Stimulated activated CD8-positive, alpha-beta memory T cell treated with anti-CD3 and anti-CD28 coated beads, Interleukin-4, amount 100 ng/mL, for 1 hour (primary cell): ENCODE data around the gene ADCY5.

Experiments
- DNase-seq, 2 donors: peaks; one replicate each; pipeline ENCODE4 v3.0.0-alpha.2; 2020; ENCODE audit warnings: low read depth in 2 of 2, low spot score in 1 of 2

The ADCY5 gene

GRCh38 chr3:123327956-123328850, 120.7 kb downstream of the ADCY5 start:
- no peak for DNase-seq

DNA sequence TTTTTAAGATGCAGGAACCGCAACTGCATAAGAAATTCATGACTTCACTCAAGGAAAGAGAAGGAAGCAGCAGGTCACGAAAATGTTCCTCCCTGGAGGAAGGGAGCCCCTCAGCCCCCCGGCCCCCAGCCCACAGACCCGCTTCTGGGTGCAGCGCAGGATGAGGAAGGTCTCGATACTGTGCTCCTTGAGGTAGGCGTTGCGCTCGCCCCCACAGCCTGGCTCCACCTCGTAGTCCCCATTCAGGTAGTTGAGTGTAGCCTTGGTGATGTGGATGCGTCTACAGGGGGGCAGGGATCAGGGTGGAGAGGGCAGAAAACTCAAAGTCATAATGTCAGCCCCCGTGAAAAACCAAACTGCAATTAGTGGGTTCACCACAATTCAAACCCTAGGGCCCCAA, 121.4 kb downstream of the ADCY5 start:
- no peak for DNase-seq

- DNase-seq = no peak
Measured at GRCh38 chr3:123326531-123326930, 122.4 kb downstream of the ADCY5 start.

DNA sequence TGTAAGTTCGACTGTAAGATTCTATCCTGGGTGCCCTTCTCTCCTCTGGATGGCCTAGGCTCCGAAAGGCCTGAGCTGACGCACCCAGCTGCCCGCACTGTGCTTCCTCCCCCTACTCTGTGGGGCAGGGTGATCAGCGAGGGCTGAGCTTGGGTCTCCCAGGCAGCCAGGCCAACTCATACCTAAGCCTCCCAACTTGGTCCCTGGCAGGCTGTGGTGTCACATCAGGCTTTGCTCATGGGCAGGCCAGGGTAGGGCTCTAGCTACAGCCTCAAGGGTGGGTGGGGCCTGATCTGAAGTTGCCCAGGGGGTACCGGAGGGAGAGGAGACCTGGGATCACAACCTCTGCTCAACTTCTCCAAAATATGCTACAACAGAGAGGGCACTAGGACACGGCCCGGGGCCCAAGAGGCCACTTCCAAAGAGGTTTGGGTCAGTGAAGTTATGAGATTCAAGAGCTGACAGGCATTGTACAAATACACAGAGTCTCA, 123.1 kb downstream of the ADCY5 start:
- no peak for DNase-seq

GRCh38 chr3:123324880-123325765, 123.8 kb downstream of the ADCY5 start:
- DNase-seq = no peak

DNA sequence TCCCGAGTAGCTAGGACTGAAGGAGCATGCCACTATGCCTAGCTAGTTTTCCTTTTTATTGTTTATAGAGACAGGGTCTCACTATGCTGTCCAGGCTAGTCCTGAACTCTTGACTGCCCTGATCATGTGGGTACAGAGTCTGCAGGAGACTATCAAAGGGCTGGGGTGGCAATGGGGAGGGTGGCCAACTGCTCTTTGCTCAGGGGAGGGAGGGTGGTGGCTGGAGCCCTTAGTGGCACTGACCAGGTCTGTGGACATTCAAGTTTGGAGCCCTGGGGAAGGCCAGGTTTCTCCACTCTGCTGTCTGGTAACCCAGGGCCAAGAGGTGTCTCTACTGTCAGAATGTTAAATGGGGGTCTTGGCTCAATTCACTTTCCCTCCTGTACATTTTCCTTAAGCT, 125.1 kb downstream of the ADCY5 start:
- DNase-seq = no peak

DNA sequence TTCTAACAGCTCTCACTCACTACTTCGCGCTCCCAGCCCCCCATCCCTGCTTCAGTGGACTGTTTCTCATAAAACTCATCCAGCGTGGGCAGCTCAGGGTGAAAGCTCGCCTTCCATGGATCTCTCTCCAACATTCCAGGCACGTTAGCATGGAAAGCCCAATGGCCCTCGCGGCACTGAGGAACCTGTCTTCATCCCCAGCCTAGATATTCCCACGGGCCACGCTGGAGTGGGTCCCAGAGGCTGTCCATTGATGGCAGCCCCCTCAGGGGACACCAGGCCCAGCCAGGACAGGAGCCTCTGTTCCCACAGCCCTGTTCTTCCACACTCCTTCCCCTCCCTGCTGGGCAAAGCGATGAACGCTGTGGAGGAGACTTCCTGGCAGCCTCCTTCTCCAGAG, 126.0 kb downstream of the ADCY5 start:
- DNase-seq = no peak

DNA sequence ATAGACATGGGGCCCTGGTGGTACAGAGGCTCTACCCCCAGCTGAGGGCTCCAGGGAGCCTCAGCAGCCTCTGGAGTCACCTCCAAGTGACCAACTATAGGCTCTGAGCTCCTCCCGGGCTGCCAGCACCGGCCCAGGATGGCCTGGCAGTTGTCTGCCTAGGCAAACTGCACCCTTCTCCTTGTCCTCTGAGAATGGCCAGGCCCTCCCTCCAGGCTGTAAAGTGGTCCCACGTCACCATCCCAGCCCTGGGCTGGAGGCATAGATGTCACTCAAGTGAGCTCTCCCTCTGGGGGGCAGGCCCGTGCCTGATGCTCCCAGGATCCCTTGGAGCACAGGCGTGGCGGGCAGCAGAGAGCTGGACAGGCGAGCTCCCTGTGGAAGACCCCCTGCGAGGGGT, 127.1 kb downstream of the ADCY5 start:
- no peak for DNase-seq

- no peak for DNase-seq
Measured at GRCh38 chr3:123320221-123320620, 128.7 kb downstream of the ADCY5 start.

GRCh38 chr3:123319760-123320159, 129.1 kb downstream of the ADCY5 start:
- DNase-seq = no peak

GRCh38 chr3:123318374-123318773, 130.5 kb downstream of the ADCY5 start:
- no peak for DNase-seq

- no peak for DNase-seq
Measured at GRCh38 chr3:123317716-123318115, 131.2 kb downstream of the ADCY5 start.

DNA sequence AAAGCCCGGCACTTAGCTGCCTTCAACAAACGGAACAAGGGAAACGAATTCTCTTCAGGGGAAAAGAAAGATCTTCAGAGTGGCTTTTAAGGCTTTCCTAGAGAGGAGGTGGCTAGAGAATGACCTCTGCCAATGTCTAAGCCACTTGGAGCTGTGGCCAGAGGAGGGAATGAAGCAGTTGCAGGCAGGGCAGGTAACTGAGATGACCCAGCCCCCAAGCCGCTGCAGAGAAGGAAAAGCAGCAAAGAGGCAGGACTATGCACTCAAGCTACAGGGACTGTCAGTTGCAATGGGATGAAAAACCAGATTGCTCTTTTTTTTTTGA, 133.7 kb downstream of the ADCY5 start:
- DNase-seq = no peak

DNA sequence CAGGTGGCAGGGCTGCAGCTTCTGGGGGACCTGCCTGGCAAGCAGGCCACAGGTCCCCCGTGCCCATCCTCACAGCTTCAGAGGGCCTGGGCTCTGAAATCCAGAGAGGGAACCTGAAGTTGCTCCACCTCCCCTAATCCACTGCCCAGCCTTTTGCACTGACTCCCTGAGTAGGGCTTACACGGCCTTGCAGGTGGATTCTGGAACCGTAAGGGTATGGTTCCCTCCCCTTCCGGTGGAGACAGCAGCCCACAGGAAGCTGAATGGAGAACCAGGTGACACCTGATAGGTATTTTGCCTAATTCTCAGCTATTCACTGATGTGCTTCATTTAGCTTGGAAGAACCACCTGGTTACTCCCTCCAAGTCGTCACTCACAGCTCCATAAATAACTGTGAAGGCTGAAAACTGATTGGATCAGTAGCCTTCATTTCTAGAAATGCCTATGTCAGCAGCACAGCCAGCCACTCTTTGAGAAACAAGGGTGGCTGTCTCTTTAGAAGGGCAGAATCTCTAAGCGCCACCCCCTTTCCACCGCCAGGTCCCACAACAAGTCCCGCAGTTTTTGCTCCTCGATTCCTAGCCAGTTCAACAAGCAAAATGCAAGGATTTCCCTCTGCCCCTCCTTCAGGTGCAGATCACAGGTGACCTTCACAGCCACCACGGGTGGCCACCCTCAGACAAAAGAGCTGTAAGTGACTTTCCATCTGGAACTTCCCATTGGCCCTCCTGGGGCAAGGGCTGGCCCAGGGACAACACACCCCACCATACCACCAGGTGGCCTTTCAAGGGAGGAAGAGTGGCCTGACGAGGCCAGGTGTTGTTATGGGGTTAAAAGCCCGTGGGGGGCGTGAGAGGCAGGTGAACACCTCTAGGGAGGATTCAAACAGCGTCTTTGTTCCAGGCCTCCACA, 134.3 kb downstream of the ADCY5 start:
- no peak for DNase-seq

DNA sequence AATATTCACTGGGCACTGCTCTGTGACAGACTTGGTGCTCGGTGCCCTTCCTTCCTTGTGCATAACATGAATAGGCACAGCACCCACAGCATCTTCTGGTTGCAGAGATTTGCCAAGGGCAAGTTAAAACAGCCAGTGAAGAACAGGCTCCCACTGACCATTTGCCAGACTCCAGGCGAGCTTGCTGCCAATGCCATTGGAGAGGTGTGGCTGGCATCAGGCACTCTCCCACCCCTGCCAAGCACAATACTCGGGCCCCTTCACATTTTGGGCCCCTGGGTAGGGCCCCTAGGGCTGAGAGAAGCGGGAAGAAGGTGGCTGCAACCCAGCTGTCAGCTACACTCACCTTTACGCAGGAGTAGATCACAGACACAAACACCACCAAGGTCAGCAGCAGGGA, 135.0 kb downstream of the ADCY5 start:
- no peak for DNase-seq

- DNase-seq = no peak
Measured at GRCh38 chr3:123312331-123313265, 136.3 kb downstream of the ADCY5 start.

- no peak for DNase-seq
Measured at GRCh38 chr3:123311201-123311600, 137.7 kb downstream of the ADCY5 start.

- no peak for DNase-seq
Measured at GRCh38 chr3:123310741-123311140, 138.1 kb downstream of the ADCY5 start.

GRCh38 chr3:123310186-123310585, 138.7 kb downstream of the ADCY5 start:
- DNase-seq = no peak

- no peak for DNase-seq
Measured at GRCh38 chr3:123307064-123307463, 141.8 kb downstream of the ADCY5 start.
